Progenitor cell of endocrine pancreas (in vitro differentiated cells): ENCODE measurements around the gene RGS7. TPM values are rescaled to one million over a fixed set of nuclear protein-coding genes. Genes with fewer than 3 reads are reported as not detected.
A peak's percentile ranks its signal among the peaks of the same experiment; 100 is the strongest.

Source experiments
- DNase-seq: peaks from one replicate; pipeline ENCODE4 v3.0.0; 2021; ENCODE audit warnings: low spot score; ENCODE audit not compliant: unreplicated experiment
- H3K27ac Mint-ChIP-seq: 2 replicates; pipeline ENCODE4 v1.8.0; 2021; ENCODE audit warnings: mild to moderate bottlenecking, moderate library complexity, mixed read lengths
- H3K27me3 Mint-ChIP-seq: 2 replicates; pipeline ENCODE4 v1.8.0; 2021; ENCODE audit warnings: mixed read lengths
- H3K36me3 Mint-ChIP-seq: 2 replicates; pipeline ENCODE4 v1.8.0; 2022; ENCODE audit warnings: mixed read lengths; ENCODE audit not compliant: insufficient read depth
- H3K4me1 Mint-ChIP-seq: 2 replicates; pipeline ENCODE4 v1.8.0; 2021; ENCODE audit warnings: low read depth, mixed read lengths
- H3K4me3 Mint-ChIP-seq: 2 replicates; pipeline ENCODE4 v1.8.0; 2021; ENCODE audit warnings: low read depth, mild to moderate bottlenecking, moderate library complexity, mixed read lengths
- H3K9me3 Mint-ChIP-seq: 2 replicates; pipeline ENCODE4 v1.8.0; 2021; ENCODE audit warnings: low read depth, mixed read lengths
- CTCF ChIP-seq: fragments of 200-600 bp; sonication (generic); IDR thresholded peaks from one replicate; pipeline ENCODE4 v1.5.0; 2021; ENCODE audit warnings: antibody characterized with exemption, mild to moderate bottlenecking; ENCODE audit not compliant: unreplicated experiment
- total RNA-seq: library from RNA; stranded (reverse); gene quantifications from 2 replicates; pipeline ENCODE4 v1.2.1, GENCODE V29; 2021

The RGS7 gene
- total RNA-seq, 1 donor from 2014 or later, result 2.4 TPM

- no peak for DNase-seq
- Mint-ChIP-seq H3K4me1 (peaks cover 24% of the 10 kb centered on the region), H3K27me3 (peaks cover 3% of the 10 kb centered on the region), H3K27ac (peak overlapping the region; percentile 10), H3K9me3 (no peaks in the 10 kb centered on the region), H3K36me3 (no peaks in the 10 kb centered on the region), H3K4me3 (no peak overlapping the region)
- TF ChIP-seq CTCF, result no peak
These were observed 35.1 kb upstream of the RGS7 start for GRCh38 chr1:241391926-241392710.

GRCh38 chr1:241390526-241390925 lies 33.5 kb upstream of the RGS7 start:
- Mint-ChIP-seq H3K27me3 (peaks cover 3% of the 10 kb centered on the region), H3K9me3 (no peaks in the 10 kb centered on the region), H3K36me3 (no peaks in the 10 kb centered on the region), H3K4me3 (no peak overlapping the region), H3K27ac (no peak overlapping the region), H3K4me1 (peaks cover 24% of the 10 kb centered on the region)
- DNase-seq, result no peak
- no peak for TF ChIP-seq CTCF

GRCh38 chr1:241389400-241389799 lies 32.4 kb upstream of the RGS7 start:
- DNase-seq, result no peak
- H3K4me3 Mint-ChIP-seq, result no peak overlapping the region
- H3K9me3 Mint-ChIP-seq, result no peaks in the 10 kb centered on the region
- peaks cover 22% of the 10 kb centered on the region for H3K4me1 Mint-ChIP-seq
- peaks cover 3% of the 10 kb centered on the region for H3K27me3 Mint-ChIP-seq
- H3K36me3 Mint-ChIP-seq, result no peaks in the 10 kb centered on the region
- no peak for TF ChIP-seq CTCF
- H3K27ac Mint-ChIP-seq, result no peak overlapping the region

GRCh38 chr1:241387216-241387615 lies 30.2 kb upstream of the RGS7 start:
- H3K9me3 Mint-ChIP-seq, result peaks cover under 1% of the 10 kb centered on the region
- TF ChIP-seq CTCF, result no peak
- H3K27ac Mint-ChIP-seq, result no peak overlapping the region
- H3K4me3 Mint-ChIP-seq, result no peak overlapping the region
- H3K36me3 Mint-ChIP-seq, result no peaks in the 10 kb centered on the region
- DNase-seq, result no peak
- H3K4me1 Mint-ChIP-seq, result peaks cover 9% of the 10 kb centered on the region
- H3K27me3 Mint-ChIP-seq, result peaks cover 3% of the 10 kb centered on the region

- no peaks in the 10 kb centered on the region for H3K4me1 Mint-ChIP-seq
- no peaks in the 10 kb centered on the region for H3K36me3 Mint-ChIP-seq
- TF ChIP-seq CTCF, result no peak
- no peak for DNase-seq
- peaks cover 2% of the 10 kb centered on the region for H3K9me3 Mint-ChIP-seq
- H3K4me3 Mint-ChIP-seq, result no peak overlapping the region
- no peak overlapping the region for H3K27ac Mint-ChIP-seq
- no peaks in the 10 kb centered on the region for H3K27me3 Mint-ChIP-seq
These were observed 19.7 kb upstream of the RGS7 start for GRCh38 chr1:241376701-241377100.
